H1 (cell line): ENCODE measurements around the gene KRTAP5-8. TPM values are rescaled to one million over a fixed set of nuclear protein-coding genes. Genes with fewer than 3 reads are reported as not detected.
"Not testable (repeated sequence)": the region's sequence is repeated elsewhere in the genome, so short reads cannot be mapped to it uniquely, and the experiment has no call there.

Experiments
- CTCF ChIA-PET: fragments of 300-600 bp; sonication (Branson Sonifier 250); formaldehyde crosslinking; loops from one replicate; lab custom pipeline; 2021; ENCODE audit not compliant: partially characterized antibody; lab: Charles Lee
- POLR2A ChIA-PET: fragments of 300-600 bp; sonication (Branson Sonifier 250); formaldehyde crosslinking; loops from one replicate; lab custom pipeline; 2021; ENCODE audit warnings: inconsistent platforms; ENCODE audit not compliant: partially characterized antibody; lab: Charles Lee
- DNase-seq, 2 experiments: peaks; one replicate each; pipeline versions ENCODE4 v3.0.0 to v3.0.0-alpha.2; 2010 to 2022; ENCODE audit warnings: low spot score in 2 of 2, low read depth in 1 of 2, mixed read lengths in 1 of 2
- FAIRE-seq: peaks from 2 replicates; lab custom pipeline; 2011; peaks lifted over from hg19 to GRCh38; lab: Jason Lieb, UNC
- H2AFZ ChIP-seq: 2 replicates; pipeline ENCODE4 v1.8.1; 2012; ENCODE audit warnings: low read length, inconsistent platforms
- H2AK5ac ChIP-seq: 2 replicates; pipeline ENCODE4 v1.6.1; 2013; ENCODE audit warnings: low read depth, low read length
- H2BK120ac ChIP-seq: replicated peaks from 2 replicates; pipeline ENCODE3; 2013; ENCODE audit warnings: low read depth, low read length, inconsistent platforms
- H2BK12ac ChIP-seq: 2 replicates; pipeline ENCODE4 v1.6.1; 2013; ENCODE audit warnings: low read depth, low read length
- H2BK15ac ChIP-seq: 2 replicates; pipeline ENCODE4 v1.6.1; 2013; ENCODE audit warnings: low read length
- H2BK20ac ChIP-seq: 2 replicates; pipeline ENCODE4 v1.6.1; 2013; ENCODE audit warnings: low read length
- H2BK5ac ChIP-seq: 2 replicates; pipeline ENCODE4 v1.6.1; 2013; ENCODE audit warnings: low read depth, low read length
- H3K14ac ChIP-seq: 2 replicates; pipeline ENCODE4 v1.6.1; 2013; ENCODE audit warnings: inconsistent platforms; ENCODE audit not compliant: insufficient read length
- H3K18ac ChIP-seq: 2 replicates; pipeline ENCODE4 v1.6.1; 2013; ENCODE audit warnings: low read length; ENCODE audit errors: extremely low read depth
- H3K23ac ChIP-seq: 2 replicates; pipeline ENCODE4 v1.6.1; 2013; ENCODE audit warnings: inconsistent platforms; ENCODE audit not compliant: insufficient read length
- H3K23me2 ChIP-seq: 2 replicates; pipeline ENCODE4 v1.6.1; 2013; ENCODE audit warnings: low read depth, low read length
- H3K27ac ChIP-seq: 2 replicates; pipeline ENCODE4 v1.6.1; 2011; ENCODE audit warnings: low read depth, low read length, inconsistent platforms
- H3K27me3 ChIP-seq, 4 experiments: replicated peaks in 1 of 4; 1 replicate in 1 of 4; 2 replicates in 3 of 4; pipeline versions ENCODE4 v1.6.1 to v1.8.1; 2011 to 2013; ENCODE audit warnings: low read length in 3 of 4, mild to moderate bottlenecking in 3 of 4, inconsistent platforms in 2 of 4, mixed read lengths in 2 of 4, moderate library complexity in 1 of 4; ENCODE audit not compliant: control insufficient read depth in 3 of 4, insufficient read depth in 3 of 4; ENCODE audit errors: extremely low read depth in 1 of 4
- H3K36me3 ChIP-seq, 4 experiments: 2 replicates each; pipeline versions ENCODE4 v1.6.1 to v1.8.1; 2011 to 2013; ENCODE audit warnings: mild to moderate bottlenecking in 4 of 4, low read length in 3 of 4, moderate library complexity in 2 of 4, control low read depth in 1 of 4, inconsistent platforms in 1 of 4; ENCODE audit not compliant: insufficient read depth in 4 of 4, control insufficient read depth in 2 of 4
- H3K4ac ChIP-seq: replicated peaks from 2 replicates; pipeline ENCODE3; 2013; ENCODE audit warnings: low read length, low read depth, mixed read lengths, inconsistent platforms; ENCODE audit not compliant: insufficient read length
- H3K4me1 ChIP-seq, 4 experiments: replicated peaks in 1 of 4; 1 replicate in 1 of 4; 2 replicates in 3 of 4; pipeline versions ENCODE4 v1.6.1 to v1.8.1; 2011 to 2013; ENCODE audit warnings: low read length in 3 of 4, inconsistent platforms in 2 of 4, mixed read lengths in 1 of 4; ENCODE audit not compliant: insufficient read depth in 4 of 4, control insufficient read depth in 3 of 4
- H3K4me2 ChIP-seq, 2 experiments: 2 replicates each; pipeline versions ENCODE4 v1.6.1 to v1.8.1; 2011 to 2013; ENCODE audit warnings: low read depth in 2 of 2, low read length in 2 of 2, control low read depth in 1 of 2, inconsistent platforms in 1 of 2, mild to moderate bottlenecking in 1 of 2; ENCODE audit not compliant: insufficient read depth in 1 of 2
- H3K4me3 ChIP-seq, 4 experiments: fragments of 200-600, 300-600 bp in 1 of 4; sonication (generic), shearing (Covaris generic), sonication (Bioruptor Twin) in 1 of 4; 2 replicates each; pipeline versions ENCODE4 v1.5.1 to v1.8.1; 2011 to 2016; ENCODE audit warnings: low read length in 4 of 4, low read depth in 3 of 4, control low read depth in 2 of 4, inconsistent platforms in 2 of 4, mild to moderate bottlenecking in 2 of 4, mixed read lengths in 1 of 4, moderate library complexity in 1 of 4; ENCODE audit not compliant: insufficient read depth in 2 of 4; ENCODE audit errors: extremely low read depth in 1 of 4
- H3K56ac ChIP-seq: replicated peaks from 2 replicates; pipeline ENCODE3; 2013; ENCODE audit warnings: low read depth, mild to moderate bottlenecking, mixed read lengths, low read length, inconsistent platforms; ENCODE audit not compliant: insufficient read length
- H3K79me1 ChIP-seq: 2 replicates; pipeline ENCODE4 v1.6.1; 2013; ENCODE audit warnings: low read depth, low read length, control low read depth
- H3K79me2 ChIP-seq, 2 experiments: 2 replicates each; pipeline versions ENCODE4 v1.6.1 to v1.8.1; 2012 to 2013; ENCODE audit warnings: low read length in 2 of 2, mild to moderate bottlenecking in 2 of 2, inconsistent platforms in 1 of 2; ENCODE audit not compliant: insufficient read depth in 2 of 2, control insufficient read depth in 1 of 2
- H3K9ac ChIP-seq, 4 experiments: replicated peaks in 1 of 4; 1 replicate in 1 of 4; 2 replicates in 3 of 4; pipeline versions ENCODE4 v1.6.1 to v1.8.1; 2011 to 2013; ENCODE audit warnings: low read depth in 3 of 4, low read length in 3 of 4, control low read depth in 2 of 4, mild to moderate bottlenecking in 2 of 4, moderate library complexity in 2 of 4, inconsistent platforms in 1 of 4; ENCODE audit errors: extremely low read depth in 1 of 4
- H3K9me3 ChIP-seq, 2 experiments: 2 replicates each; pipeline versions ENCODE4 v1.6.1 to v1.8.1; 2012 to 2013; ENCODE audit warnings: mild to moderate bottlenecking in 2 of 2, moderate library complexity in 2 of 2, control low read depth in 1 of 2, inconsistent platforms in 1 of 2, low read depth in 1 of 2, low read length in 1 of 2, mixed read lengths in 1 of 2; ENCODE audit not compliant: insufficient read depth in 2 of 2
- H4K20me1 ChIP-seq, 2 experiments: replicated peaks in 1 of 2; 2 replicates each; pipeline versions ENCODE3 to v1.8.1; 2011 to 2013; ENCODE audit warnings: inconsistent platforms in 2 of 2, low read length in 2 of 2, mild to moderate bottlenecking in 1 of 2; ENCODE audit not compliant: insufficient read depth in 2 of 2, control insufficient read depth in 1 of 2
- H4K5ac ChIP-seq: 2 replicates; pipeline ENCODE4 v1.6.1; 2013; ENCODE audit warnings: low read length, low read depth, mixed read lengths, inconsistent platforms; ENCODE audit not compliant: insufficient read length
- H4K8ac ChIP-seq: 2 replicates; pipeline ENCODE4 v1.8.0; 2013; ENCODE audit warnings: mild to moderate bottlenecking, moderate library complexity, low read length, inconsistent platforms; ENCODE audit not compliant: insufficient read depth; ENCODE audit errors: extremely low read depth
- H4K91ac ChIP-seq: replicated peaks from 2 replicates; pipeline ENCODE3; 2013; ENCODE audit warnings: low read length, mixed read lengths, inconsistent platforms; ENCODE audit not compliant: insufficient read length
- SIN3A ChIP-seq, 2 experiments: IDR thresholded peaks in 1 of 2; conservative IDR thresholded peaks in 1 of 2; 2 replicates each; pipeline ENCODE4 v1.6.1; 2011 to 2012; ENCODE audit warnings: low read length in 2 of 2, improper control_type of control experiment in 1 of 2, low read depth in 1 of 2, mild to moderate bottlenecking in 1 of 2
- ZNF274 ChIP-seq: IDR thresholded peaks from 2 replicates; pipeline ENCODE4 v1.7.0; 2012; ENCODE audit warnings: low read length, borderline replicate concordance; ENCODE audit errors: extremely low read depth
- WGBS, 2 experiments: shearing (Covaris generic) in 1 of 2; methylation state at CpG; one replicate each; pipeline versions ENCODE4 v1.1.6 to v1.1.7; 2013 to 2015; ENCODE audit warnings: low lambda C conversion rate in 2 of 2, mixed read lengths in 2 of 2, inconsistent platforms in 1 of 2, low coverage in 1 of 2, missing lambda C conversion rate in 1 of 2; ENCODE audit not compliant: insufficient replicate concordance in 2 of 2, insufficient coverage in 1 of 2, insufficient read length in 1 of 2; ENCODE audit errors: extremely low coverage in 1 of 2, missing lambda C conversion rate in 1 of 2; 5-methylcytosine and 5-hydroxymethylcytosine counted together
- polyA plus RNA-seq, 7 experiments: library from polyadenylated mRNA; depleted of rRNA in 3 of 7; stranded (reverse) in 5 of 7; unstranded in 2 of 7; fragments of >200 nt in 5 of 7; fragments of 200-250 nt in 2 of 7; gene quantifications; 1 replicate in 5 of 7; 2 replicates in 1 of 7; 4 replicates in 1 of 7; pipeline versions ENCODE4 v1.2.1 to v1.2.3, GENCODE V29; 2011 to 2013; ENCODE audit warnings: missing spikeins in 2 of 7, mixed read lengths in 2 of 7
- total RNA-seq: library from RNA; stranded (reverse); fragmentation: NEBNext Ultra II Directional; extraction: Animal tissue kit (Norgen Biotek cat#: 25700); gene quantifications from 2 replicates; pipeline ENCODE4 v1.2.1, GENCODE V29; 2021

The KRTAP5-8 gene
- total and polyA plus RNA-seq, 2 of the 8 experiments (the other 6 are each of a cell fraction or from before 2014, with no cell fraction given) = not detected

- no peak overlapping the region for H2AK5ac ChIP-seq
- CTCF ChIA-PET = interaction anchor here (1.2 kb wide), 1 partner anchor 24 kb away, joined by 5 read pairs; no protein-coding TSS in a partner anchor
These were observed 1.2 kb downstream of the KRTAP5-8 start for GRCh38 chr11:71539017-71539416.

GRCh38 chr11:71539971-71540370 lies 2.1 kb downstream of the KRTAP5-8 start:
- H2BK20ac ChIP-seq, H2BK15ac ChIP-seq, H3K4me2 ChIP-seq, H2AFZ ChIP-seq, H3K4me1 ChIP-seq, H2BK12ac ChIP-seq, H4K8ac ChIP-seq, H3K79me2 ChIP-seq, H3K36me3 ChIP-seq, H3K27me3 ChIP-seq, H3K23me2 ChIP-seq, FAIRE-seq, H3K4me3 ChIP-seq, H2BK5ac ChIP-seq, POLR2A ChIA-PET, H4K91ac ChIP-seq, H3K4ac ChIP-seq, H4K5ac ChIP-seq, H3K79me1 ChIP-seq, H3K9me3 ChIP-seq, H4K20me1 ChIP-seq, H3K14ac ChIP-seq, H3K9ac ChIP-seq, DNase-seq, H3K18ac ChIP-seq, H3K56ac ChIP-seq, H3K23ac ChIP-seq, H2BK120ac ChIP-seq, H3K27ac ChIP-seq, H2AK5ac ChIP-seq: not testable (repeated sequence)
- WGBS, 2 experiments = 90% methylated on average over 9 of the region's 11 CpGs; no CpG with 5 or more reads in 1 of the 2 experiments
- CTCF ChIA-PET = interaction anchor here (1.2 kb wide), 1 partner anchor 23 kb away, joined by 6 read pairs; no protein-coding TSS in a partner anchor

More at GRCh38 chr11:71539017-71539416, 1.2 kb downstream of the KRTAP5-8 start:
- TF ChIP-seq ZNF274 (no peak), SIN3A (conservative IDR thresholded peaks at IDR 0.05 in 1 of 2, IDR thresholded peaks at IDR 0.05 in 1 of 2; ENCODE audit: low read depth in 1 of 2, low read length in 2 of 2) (no peak)
- FAIRE-seq (no peak), DNase-seq (no peak)
- H3K27me3 ChIP-seq = no peaks in the 10 kb centered on the region
- H3K79me2 ChIP-seq = no peaks in the 10 kb centered on the region
- H3K4me2 ChIP-seq = no peak overlapping the region
- no peaks in the 10 kb centered on the region for H4K20me1 ChIP-seq
- H3K27ac ChIP-seq = no peak overlapping the region
- H3K79me1 ChIP-seq = no peaks in the 10 kb centered on the region
- no peaks in the 10 kb centered on the region for H3K23me2 ChIP-seq
- H2BK15ac ChIP-seq = no peak overlapping the region
- WGBS, 2 experiments = 94% methylated on average over 11 of the region's 11 CpGs; no CpG with 5 or more reads in 1 of the 2 experiments
- H2BK20ac ChIP-seq = no peak overlapping the region
- H3K9ac ChIP-seq = no peak overlapping the region
- no peak overlapping the region for H4K8ac ChIP-seq
- no peak overlapping the region for H2BK5ac ChIP-seq
- no peak overlapping the region for H2AFZ ChIP-seq
- H2BK120ac ChIP-seq = no peak overlapping the region
- no peak overlapping the region for H3K14ac ChIP-seq
- no peak overlapping the region for H3K4me3 ChIP-seq
- H3K23ac ChIP-seq = no peak overlapping the region
- POLR2A ChIA-PET = interaction anchor here (0.6 kb wide), 1 partner anchor 1770 kb away, joined by 3 read pairs; no protein-coding TSS in a partner anchor
- H3K9me3 ChIP-seq = no peaks in the 10 kb centered on the region; a peak in 1 of 4 replicates
- H4K5ac ChIP-seq = no peak overlapping the region
- no peak overlapping the region; the same call in 1 of the 2 replicates for H3K18ac ChIP-seq
- H3K4ac ChIP-seq = no peak overlapping the region
- no peaks in the 10 kb centered on the region for H3K36me3 ChIP-seq
- H3K4me1 ChIP-seq = no peaks in the 10 kb centered on the region; a peak in 1 of 7 replicates
- no peak overlapping the region for H3K56ac ChIP-seq
- no peak overlapping the region for H4K91ac ChIP-seq
- H2BK12ac ChIP-seq = no peak overlapping the region
